Left hindlimb (tissue), 1 donor: ENCODE results near the gene ZIC1.

Experiments used
- DNase-seq: peaks from one replicate; pipeline ENCODE4 v3.0.0-alpha.2; 2018

ZIC1 gene

DNA sequence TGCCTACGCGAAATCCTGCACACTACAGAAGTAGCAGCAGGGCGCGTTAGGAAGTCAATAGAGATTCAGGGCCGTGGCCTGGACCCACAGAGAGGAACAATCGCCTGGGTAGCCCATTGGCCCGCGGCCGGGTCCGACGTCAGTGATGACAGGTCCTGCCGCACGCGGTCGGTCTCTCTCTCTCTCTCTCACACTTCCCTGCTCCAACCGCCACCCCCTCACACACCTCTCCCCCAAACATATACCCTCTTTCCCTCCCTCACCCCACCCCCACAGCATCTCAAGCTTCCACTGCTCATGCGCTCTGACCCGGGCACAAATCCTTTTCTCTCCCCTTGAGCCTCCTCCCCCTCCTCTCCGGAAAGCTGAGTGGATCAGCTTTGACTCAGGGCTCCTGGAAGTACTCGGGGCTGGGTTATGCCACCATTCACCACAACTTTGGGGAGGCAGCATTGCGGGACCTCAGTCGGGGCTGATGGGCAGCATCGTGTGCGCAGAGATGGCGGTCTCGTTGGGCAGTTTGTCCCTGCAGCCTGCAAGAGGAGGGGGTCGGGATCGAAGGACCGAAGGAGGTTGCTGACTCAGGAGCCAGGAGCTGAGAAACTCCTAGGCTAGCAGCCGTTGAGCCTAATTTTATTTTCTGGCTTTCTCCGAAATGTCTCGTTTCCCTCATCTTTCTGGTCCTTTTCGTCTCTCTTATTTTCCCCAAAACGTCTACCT, 11.8 kb upstream of the ZIC1 start:
- no peak for DNase-seq

DNA sequence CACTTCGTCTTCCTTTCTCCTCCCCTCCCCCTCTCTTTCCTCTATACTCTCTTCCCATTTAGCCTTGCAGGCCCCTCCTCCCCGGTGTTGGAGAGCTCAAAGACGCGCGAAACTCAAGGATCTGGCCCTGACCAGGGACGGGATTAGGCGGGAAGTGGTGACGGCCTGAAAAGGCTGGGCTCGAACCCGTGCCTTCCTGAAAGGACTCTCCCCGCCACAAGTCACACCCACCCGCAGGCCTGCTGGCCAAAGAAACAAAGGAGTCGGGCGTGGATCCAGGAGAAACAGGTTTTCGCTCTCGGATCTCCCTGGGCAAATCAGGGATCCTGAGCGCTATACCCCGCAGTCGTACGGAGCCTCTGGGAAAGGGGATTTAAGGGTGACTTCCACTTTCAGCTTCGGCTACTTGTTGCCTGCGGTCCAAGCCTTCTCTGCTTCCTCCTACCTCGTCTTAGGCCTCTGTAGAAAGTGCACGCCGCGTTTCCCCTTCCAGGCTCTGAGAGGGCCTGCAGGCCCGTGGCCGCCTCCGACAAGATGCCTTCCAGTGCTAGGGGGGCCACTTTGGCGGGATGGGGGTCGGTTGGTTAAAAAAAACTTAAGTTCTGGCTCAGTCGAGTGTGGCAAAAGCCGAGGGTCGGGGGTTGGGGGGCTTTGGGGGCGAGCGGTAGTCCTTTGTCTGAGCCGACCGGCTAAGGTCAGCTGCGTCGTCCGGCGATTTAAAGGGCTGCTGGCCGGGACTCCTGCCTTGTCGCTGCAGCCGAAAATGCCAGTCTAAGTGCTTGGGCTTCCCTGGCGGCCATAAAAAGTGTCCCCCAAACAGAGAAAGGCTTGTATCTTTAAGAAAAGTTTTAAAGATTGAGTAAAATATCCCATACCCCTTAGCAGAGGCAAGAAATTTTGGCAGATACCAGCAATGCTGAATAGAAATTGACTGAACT, 11.0 kb upstream of the ZIC1 start:
- DNase-seq, result no peak

DNA sequence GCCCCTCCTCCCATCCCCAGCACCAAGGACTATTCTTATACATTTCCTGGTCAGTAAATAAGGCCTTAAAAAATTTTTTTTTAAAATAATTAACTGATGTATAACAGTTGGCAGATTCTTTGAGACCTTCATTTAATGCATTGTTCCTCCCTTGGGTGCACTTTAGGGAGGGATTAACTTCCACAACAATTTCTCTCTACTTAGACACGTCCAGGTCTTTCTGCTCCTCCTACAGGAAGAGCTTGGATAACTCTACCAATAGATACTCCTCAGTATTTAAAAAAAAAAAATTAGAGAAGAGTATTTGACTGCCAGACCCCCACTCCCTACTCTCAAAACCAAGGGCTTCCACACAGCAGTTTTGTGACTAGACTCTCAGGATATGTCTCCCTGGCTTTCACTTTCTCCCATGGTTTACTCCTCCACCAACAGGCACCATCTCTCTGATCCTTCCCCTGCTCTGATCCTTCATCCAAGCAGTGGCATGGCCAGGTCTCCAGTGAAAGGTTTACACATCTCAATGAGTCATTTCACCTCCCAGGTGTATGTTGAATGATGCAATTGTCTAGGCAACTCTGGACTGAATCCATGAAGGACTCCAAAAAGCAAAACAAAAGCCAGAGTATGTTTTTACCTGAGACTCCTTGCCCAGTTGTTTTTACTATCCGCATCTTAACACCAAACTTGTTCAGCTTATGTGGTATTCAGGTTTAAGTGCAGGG, 10.2 kb upstream of the ZIC1 start:
- DNase-seq, result no peak

DNA sequence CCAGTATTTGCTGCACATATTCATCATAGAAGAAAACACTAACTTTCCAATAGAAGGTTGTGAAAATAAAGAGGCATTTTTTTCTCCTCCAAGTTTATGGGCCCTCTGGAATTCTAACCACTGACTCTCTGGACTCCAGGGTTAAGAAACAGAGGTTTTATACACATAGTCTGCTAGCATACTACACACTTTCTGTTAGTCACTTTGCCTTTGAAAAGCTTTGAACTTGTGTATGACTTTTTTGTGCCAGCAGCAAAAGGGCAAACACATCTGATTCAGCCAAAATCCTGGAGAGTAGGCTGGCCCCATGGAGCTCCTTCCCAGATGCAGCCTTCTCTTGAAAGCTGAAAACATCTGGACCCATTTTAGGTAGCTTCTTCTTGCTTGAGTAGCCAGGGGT, 9.1 kb upstream of the ZIC1 start:
- DNase-seq, result no peak

DNA sequence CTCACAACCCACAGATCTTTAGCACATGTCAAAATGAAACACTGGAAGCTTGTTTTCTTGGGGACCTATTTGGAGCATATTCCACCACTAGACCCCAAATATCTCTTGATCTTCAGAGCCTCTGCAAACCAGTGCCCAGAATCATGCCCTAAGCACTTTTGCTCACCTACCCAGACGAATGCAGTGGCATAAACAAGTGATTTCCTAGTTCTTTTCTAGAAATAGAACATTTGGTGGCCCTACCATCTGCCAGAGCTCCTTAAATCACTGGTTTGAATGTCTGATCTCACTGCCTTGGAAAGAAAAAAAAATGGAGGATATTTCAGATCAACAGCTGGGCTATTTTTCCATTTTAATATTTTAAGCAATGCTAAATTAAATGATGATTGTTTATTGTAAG, 8.2 kb upstream of the ZIC1 start:
- DNase-seq, result no peak

DNA sequence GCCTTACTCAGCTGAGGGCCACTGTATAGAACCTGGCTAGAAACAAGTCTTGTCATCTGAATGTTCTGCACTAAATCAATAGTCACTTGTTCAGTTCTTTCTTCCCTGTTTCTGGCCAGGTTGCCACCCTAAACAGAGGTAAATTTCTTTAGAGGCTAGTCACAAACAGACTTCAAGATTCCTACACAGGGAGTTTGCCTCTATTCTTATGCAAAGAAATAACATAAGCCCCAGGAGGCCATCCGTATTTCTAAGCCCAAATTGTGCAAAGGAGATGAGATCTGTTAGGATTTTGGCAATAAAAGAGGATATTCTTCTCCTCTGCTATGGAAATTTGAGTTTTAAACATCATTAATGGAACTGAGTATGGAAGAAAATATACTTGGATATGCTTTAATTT, 7.7 kb upstream of the ZIC1 start:
- DNase-seq, result no peak

DNA sequence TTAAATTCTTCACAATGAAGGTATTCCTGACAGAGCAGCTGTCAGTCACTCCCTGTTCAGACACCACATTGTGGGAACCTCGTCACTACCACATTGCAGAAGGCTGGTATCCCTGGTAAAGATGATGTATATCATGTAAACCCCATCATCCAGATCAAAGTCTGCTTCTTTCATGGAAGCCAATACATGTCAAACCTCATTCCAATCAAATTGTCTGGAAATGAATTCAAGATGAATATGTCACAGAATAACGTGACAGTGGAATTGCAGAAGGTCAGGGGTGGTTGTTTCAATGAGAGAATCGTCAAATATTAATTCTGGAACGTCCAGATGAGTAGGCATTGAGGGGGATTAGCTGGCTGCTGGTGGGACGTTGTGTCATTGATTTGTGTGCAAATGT, 7.0 kb upstream of the ZIC1 start:
- DNase-seq, result no peak

DNA sequence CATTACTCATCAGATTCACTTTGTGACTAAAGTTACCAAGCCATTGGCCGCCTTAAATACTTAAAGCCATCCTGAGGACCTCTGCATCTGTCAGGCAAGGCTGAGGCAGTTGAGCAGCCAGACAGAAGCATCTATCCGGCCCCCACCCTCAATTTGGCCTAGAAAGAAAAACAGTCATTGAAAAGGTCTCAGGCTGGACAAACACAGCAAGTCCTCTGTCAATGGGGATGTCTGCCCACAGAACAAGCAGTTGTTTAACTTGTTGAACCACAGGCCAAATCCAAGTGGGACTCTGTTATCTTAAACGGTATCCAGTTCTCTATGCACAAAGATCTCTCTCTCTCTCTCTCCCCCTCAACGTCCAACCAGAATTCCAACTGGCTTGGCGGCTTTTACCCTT, 5.7 kb upstream of the ZIC1 start:
- DNase-seq, result no peak

DNA sequence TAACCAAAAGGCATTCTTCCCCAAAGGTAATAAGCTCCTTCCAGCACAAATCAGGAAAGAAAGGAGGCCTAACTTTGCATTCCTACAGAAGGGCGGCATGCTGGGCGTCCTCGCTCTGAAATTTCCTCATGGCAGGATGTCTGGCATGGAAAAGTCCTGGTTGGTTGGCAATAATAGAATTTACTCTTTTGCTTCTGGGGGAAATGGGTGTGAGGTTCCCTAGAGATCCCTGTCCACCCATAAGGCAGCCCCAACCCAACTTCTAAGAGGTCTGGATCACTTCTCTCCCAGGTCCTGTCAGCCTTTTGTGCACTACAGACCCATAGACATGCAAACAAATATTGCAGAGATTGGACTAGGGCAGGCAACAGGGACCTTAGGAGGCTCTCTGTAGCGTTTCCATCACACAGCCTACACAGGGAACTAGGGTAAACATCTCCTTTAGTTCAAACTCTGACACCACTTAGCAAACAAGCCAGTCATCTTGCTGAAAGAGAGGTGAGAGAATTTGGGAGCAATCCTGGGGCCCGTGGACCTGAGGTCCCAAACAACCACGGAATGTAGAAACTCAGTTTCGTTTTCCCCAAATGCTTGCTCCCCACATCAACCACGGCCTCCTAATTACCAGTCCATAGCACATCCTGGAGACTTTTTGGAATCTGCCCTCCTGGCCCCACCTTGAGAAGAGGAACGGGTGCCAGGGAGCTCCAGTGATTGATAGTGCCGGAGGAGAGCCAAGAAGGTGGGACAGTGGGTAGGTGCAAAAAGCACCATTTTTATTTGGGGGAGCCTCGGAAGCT, 5.0 kb upstream of the ZIC1 start:
- DNase-seq, result no peak

DNA sequence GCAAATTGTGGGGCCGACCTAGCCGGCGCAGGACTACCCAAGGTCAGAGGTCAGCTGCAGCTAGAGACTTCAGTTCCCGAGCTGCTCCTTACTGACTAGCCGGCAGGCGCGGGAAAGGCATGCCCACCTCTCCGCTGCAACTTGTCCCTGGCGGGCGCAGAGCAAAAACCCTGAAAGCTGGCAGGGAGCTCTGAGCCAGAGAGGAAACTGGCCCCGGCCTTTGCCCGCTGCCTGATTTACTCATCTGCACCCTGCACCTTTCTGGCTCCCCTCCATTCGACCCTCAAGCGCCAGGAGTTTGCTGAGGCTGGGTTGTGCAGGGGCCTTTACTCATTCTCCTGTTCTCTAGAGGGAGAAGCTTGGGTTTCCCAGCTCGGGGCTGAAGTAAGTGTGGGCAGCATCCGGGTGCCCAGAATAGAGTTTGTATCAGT, 4.3 kb upstream of the ZIC1 start:
- peak; percentile 19 for DNase-seq

DNA sequence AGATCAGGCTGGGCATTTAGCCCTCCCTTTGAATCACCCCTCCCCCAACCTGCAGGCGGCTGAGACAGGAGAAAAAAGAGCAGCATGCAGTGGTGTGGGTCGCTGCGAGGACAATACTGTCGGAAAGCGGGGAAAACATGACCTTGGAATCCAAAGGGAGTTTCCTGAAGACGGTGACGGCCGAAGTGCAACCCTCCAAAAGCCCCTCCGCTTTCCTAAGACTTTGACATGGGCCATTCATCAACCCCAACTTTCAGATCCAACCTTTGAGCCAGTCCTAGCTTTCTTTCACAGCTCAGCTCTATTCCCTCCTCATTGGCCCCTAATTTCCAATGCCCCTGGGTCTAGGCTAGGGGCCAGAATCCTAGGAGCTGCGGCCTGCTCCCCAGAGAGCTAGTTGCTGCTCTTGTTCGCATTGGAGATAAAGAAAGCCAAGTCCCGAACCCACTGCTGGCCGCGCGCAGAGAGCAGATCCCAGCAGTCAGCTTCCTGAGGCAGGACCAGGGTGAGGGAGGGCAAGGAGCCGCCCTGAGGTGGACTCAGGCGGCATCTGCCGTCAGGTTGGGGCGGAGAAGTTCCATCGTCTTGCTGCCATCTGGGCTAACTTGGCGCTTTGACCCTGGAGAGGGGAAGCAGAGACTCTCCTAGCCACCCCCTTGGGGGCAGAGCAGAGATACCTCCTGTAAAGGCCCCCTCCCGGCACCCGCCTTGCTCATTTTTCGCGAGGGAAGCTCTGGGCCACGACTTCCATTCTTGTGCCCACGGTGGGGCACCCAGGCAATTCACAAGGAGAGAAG, 3.7 kb upstream of the ZIC1 start:
- DNase-seq, result peak; percentile 19

DNA sequence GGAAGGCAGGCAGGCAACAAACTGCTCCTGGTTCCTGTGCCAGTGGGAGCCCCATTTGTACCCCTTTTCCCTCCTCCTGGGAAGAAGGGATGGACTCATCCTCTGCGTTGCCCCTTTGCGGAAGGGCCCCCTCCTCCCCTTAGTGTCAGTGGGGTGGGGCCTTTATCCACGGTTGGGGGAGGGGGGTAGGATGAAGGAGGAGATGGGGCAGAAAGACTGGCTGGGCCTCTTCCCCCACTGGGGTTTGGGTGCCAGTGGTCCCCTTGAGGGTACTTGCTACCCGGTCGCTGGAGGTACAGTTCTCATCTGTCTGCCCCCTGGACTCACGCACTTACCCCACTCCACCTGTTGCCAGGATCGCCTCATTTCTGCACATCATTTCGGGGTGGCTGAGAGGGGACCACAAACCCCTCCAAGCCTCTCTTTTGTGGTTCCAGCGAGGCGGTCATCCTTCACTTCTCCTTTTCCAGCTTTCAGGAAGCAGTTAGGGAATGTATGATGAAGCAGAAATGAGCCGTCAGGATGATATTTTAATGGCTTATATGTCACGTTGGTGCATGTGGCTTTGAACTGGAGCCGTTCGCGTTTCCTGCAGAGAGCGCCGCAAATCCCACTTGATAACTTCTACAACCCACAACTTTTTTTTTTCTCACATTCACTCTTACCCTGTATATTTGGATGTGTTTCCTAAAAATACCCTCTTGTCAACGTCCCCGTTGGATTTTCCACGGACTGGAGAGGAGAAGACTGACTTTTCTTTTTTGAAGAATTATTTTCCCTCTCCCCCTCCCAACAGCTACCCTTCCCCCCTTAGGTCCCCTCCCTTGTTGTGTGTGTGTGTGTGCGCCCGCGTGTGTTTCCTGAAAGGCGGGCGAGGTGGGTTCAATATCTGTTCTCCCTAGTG, 2.9 kb upstream of the ZIC1 start, which contains the start of gene ZIC4:
ZIC4 (minus strand) TSS at position 516 of the 904 bp plus-strand sequence. CDS start 3,746 bp downstream, outside the sequence.
- DNase-seq, result no peak

DNA sequence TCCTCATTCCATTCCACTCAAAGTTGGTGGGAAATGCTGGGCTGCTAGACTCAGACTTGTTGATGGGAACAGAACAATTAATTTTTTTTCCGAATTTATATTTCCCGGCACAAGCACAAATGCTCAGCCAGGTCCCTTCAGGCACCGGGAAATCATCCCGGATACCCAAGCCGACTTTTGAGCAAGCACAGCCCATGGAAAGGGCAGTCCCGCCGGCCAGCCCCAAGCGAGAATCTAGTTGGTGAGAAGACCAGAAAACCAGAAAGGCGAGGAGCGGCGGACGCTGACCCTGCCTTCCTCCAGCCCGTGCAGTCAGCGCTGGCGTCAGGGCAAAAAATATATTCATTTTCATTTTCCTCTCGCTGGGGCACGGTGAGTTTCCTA, 2.1 kb upstream of the ZIC1 start:
- peak; percentile 42 for DNase-seq

DNA sequence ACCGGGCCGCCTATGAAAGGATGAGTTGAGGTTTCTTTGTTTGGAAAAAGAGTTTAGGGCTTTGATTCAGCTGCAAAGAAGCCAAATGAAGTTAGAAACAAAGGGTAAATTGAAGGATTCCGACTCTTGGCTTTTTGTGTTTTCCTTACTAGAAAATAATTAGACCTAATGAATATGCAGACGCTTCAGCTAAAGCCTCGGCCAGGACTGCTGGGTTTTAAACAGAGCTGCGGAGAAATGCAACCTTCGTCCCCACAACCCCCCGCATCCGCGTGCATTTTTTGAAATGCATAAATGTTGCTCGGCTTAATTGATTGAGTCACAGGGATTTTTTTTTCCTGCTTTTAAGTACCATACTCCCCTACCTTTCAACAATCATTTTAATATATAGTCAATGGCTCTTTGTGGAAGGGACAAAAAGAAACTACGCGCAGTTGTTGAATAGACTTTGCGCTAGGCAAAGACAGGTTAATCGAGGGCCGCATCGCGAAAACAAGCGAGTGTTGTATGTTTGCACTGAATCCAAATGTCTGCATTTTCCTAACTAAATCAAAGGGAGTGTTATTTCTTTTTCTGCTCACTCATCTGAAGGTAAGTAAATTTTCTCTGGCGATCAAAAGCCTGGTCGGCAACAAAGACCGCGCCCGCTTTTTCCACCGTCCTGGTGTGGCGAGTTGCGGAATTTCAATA, 1.5 kb upstream of the ZIC1 start:
- DNase-seq, result peak; percentile 31

DNA sequence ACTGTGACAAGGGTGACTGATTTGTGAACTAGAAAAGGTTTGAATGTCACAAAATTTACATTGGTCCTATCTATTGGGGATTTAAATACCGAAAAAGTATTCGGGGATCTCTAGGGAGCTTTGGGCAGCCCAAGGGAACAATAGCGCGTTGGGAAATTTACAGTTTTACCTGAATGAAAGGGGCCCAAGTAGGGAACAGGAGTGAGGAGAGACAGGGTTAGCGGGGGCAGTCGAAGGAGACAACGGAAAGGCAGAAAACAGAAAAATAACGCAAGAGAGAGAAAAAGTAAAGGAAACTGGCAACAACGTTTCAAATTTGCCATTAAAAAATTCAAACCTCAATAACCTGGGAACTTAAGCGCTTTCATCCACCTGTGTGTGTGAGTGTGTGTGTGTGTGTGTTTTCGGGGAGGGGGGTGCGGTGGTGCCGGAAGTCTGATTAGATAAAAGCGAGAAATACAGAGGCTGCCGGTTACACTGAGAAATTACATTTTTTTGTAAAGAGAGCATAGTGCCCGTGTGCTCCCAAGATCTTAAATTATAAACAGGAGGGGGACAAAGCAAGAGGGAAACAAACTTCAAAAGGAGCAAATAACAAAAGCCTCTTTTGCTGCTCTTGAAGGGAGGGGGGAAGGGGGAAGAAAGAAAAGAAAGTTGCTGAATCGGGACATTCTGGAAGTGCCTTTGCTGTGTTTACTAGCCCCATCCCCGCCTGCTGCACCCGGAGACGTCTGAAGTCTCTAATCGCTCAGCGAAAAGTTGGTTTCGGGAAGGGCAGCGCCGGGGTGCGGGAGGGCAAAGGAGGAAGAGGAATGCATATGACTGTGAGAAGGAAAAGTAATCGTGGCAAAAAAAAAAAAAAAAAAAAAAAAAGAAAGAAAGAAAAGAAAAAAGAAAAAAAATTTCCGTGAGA, 721 bp upstream of the ZIC1 start:
- peak; percentile 27 for DNase-seq

DNA sequence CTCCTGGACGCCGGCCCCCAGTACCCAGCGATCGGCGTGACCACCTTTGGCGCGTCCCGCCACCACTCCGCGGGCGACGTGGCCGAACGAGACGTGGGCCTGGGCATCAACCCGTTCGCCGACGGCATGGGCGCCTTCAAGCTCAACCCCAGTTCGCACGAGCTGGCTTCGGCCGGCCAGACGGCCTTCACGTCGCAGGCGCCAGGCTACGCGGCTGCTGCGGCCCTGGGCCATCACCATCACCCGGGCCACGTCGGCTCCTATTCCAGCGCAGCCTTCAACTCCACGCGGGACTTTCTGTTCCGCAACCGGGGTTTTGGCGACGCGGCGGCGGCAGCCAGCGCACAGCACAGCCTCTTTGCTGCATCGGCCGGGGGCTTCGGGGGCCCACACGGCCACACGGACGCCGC, 956 bp downstream of the ZIC1 start:
- DNase-seq, result no peak

DNA sequence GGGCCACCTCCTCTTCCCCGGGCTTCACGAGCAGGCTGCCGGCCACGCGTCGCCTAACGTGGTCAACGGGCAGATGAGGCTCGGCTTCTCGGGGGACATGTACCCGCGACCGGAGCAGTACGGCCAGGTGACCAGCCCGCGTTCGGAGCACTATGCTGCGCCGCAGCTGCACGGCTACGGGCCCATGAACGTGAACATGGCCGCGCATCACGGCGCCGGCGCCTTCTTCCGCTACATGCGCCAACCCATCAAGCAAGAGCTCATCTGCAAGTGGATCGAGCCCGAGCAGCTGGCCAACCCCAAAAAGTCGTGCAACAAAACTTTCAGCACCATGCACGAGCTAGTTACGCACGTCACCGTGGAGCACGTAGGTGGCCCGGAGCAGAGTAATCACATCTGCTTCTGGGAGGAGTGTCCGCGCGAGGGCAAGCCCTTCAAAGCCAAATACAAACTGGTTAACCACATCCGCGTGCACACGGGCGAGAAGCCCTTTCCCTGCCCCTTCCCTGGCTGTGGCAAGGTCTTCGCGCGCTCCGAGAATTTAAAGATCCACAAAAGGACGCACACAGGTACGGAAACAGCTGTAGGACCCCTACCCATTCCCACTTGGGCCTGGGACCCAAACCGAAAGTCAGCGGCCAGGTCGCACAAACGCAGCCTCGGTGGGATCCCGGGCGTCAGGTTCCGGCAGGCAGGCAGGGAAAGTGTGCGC, 1.5 kb downstream of the ZIC1 start:
- peak; percentile 58 for DNase-seq

DNA sequence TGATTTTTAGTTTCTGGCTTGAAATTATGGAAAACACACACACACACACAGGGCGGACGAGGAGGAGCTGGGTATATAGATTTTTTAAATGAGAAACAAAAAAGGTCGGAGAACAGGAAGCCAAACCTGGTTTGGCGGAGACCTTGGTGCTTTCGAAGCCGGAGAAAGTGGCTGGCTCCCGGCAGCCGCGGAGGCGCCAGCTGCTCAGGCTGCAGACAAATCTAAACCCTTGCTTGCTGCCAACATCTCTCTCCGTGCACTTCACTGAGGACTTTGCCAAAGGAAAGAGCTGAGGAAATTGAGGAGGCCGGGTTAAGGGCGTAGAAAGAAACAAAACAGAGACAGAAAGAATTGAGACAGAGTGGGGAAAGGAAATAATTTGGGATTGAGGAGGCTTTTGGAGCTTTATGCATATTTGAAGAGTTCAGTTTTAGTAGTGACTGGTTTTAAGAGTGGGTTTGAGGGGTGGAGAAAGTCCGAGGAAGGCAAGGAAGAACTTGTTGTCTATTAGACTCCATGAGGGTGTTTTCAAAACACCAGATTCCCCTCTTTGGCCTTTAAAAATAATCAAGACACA, 2.2 kb downstream of the ZIC1 start:
- DNase-seq, result peak; percentile 72
